ENCODE data around the gene ARL13B. TPM values are rescaled to one million over a fixed set of nuclear protein-coding genes. Genes with fewer than 3 reads are reported as not detected.

ARL13B gene
- 7.1 and 7.8 TPM in 2 replicates for total RNA-seq

DNA sequence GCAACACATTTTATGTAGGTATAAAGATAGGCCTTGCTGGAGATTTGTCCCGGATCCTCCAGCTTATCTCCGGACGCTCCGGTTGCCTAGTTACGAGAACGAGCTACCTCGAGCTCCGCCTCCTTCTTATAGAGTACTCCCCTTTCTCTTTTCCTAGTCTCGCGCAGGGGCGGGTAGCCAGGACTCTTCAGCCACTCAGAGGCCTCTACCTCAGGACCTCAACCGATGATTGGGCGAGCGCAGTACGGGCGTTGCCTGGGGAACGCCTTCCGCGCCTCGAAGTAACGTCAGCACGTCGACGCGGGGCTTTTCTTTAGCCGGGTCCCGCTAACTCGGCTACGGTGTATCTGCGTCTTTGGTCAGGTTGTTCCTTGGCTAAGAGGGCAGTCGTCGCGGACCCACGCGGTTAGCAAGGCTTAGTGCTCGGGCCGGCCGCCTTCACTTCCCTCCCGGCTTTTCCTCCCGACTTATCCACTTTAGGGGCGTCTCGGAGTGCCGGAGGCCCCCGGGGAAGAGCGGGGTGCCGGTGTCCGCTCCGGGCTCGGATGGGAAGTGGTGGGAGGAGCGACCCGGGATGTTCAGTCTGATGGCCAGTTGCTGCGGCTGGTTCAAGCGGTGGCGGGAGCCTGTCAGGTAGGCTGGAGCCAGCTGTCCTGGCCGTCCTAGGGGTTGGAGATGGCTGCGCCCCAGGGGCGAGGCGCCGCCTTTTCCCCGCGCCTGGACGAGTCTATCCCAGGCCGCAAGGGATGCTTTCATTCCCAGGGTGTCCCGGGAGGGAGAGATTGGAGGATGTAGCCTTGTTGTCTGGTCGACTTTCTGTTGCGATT lies at the start of gene ARL13B:
Gene ARL13B (plus strand): TSS at position 306 of the 827 bp plus-strand sequence. CDS start 269 bp downstream, at position 575.

DNA sequence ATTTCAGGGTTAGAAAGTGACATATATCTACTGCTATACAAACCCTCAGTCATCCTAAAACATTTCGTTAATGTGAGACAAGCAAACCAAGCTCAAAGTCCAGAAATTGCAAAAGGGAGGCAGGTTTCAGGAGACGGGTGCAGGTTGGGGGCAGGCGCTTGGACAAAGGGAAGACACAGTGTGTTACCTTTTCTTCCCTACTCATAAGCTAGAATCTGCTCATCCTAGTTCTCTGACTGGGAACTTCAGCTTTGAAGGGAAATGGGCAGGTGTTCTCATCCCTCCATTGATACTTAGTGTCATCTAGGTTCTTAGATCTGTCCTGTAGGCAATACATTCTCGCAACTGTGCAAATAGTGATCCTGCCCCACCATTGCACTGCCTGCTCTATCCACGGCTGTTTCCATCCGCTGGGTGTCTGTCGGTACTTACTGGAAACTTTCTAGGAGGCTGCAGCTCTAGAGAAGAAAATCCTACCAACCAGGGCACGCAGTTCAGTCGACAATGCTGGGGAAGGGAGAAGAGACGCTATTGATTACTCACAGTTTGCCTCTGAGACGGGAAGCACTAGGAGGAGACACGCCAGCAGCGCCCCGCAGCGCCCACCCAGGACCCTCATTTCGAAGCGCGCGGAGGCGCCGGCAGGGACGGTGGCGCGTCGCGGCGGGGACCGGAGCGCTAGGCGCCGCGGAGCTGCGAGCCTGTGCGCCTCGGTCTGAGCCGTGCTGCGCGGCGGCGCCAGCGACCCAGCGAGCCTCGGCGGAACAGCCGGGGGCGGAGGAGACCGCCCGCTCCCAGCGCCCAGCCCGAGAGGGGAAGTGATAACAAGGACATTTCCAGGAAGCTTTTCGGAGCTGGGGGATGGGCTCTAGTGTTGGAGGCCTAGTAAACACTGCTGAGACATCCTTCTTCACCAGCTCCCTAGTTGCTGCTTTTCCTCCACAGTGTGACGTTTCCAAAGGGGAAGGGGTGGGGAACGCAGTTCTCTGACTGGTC lies 6.5 kb upstream of the ARL13B start, which contains the start of gene PROS1:
Gene PROS1 (minus strand): TSS at position 766 of the 996 bp plus-strand sequence. CDS start 147 bp downstream, at position 619.

GRCh38 chr3:94028093-94028837 lies 48.3 kb downstream of the ARL13B start, which contains the start of gene STX19:
STX19 (minus strand) TSS chr3:94028597; CDS start chr3:94015269, 13,328 bp downstream.

DNA sequence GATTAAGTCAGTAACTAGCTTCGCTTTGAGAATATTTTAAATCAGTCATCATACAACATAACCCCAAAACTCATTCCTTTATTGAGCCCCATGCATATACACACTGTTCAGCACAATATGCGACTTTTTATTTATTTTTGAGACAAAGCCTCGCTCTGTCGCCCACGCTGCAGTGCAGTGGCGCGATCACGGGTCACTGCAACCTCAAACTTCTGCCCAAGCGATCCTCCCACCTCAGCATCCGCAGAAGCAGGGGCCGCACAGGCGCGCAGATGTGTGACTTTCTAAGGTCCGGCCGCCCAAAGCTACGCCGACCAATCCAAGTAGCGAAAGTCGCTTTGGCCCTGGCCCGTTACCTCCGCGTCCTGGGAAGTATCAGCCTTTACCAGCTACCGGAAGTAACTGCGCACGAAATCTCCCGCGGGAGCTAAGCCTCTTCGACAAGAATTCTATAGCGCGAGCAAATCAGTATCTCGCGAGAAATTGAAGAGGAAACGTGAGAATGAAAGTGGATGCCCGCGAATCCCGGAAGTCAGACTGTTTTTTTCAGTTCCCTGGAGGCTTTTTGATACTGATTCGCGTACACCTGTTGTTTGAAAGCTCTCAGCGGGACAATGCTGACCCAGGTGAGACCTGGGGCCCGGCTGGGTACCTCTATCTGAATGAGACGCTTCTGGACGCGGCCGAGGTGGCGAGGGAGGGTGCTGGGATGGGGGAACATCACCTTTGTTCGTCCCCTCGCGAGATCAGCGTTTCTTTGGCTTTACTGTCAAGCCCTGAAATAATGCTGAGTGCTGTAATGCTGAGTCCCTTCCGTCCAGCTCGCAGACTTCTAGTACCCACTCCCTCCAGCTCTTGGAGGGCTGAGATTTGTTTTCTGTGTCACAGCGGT lies 82.8 kb downstream of the ARL13B start, which contains the start of the genes DHFR2 and NSUN3:
Gene DHFR2 (minus strand): TSS at position 404 of the 892 bp plus-strand sequence. CDS start 1,405 bp downstream, outside the sequence.
Gene NSUN3 (plus strand): TSS at position 549 of the 892 bp plus-strand sequence. CDS start 66 bp downstream, at position 615.

Other genes starting within 250 kb of the ARL13B start
- gene PROS1, start 6.3 kb upstream of the ARL13B start, total RNA-seq = 119 and 142 TPM in 2 replicates
- not detected in 2 replicates for gene STX19, start 48.4 kb downstream of the ARL13B start, total RNA-seq
- gene DHFR2, start 82.8 kb downstream of the ARL13B start, total RNA-seq = 5.7 and 6.5 TPM in 2 replicates
- 4.1 and 6.3 TPM in 2 replicates for gene NSUN3, start 82.9 kb downstream of the ARL13B start, total RNA-seq

Measured in cardiac ventricle fibroblast (primary cell).